Caki2 (cell line): ENCODE results near the gene WDR90. TPM values are rescaled to one million over a fixed set of nuclear protein-coding genes. Genes with fewer than 3 reads are reported as not detected.

Experiments used
- DNase-seq: peaks from one replicate; pipeline ENCODE4 v3.0.0-alpha.2; 2015; ENCODE audit warnings: low read depth
- in situ Hi-C: cut with HindIII; loops from 2 replicates; pipeline ENCODE4 v1.10.0; 2016; ENCODE audit warnings: low sequenced_read_pairs, low pct_unique_long_range_greater_than_20kb, mixed read lengths
- total RNA-seq: library from RNA; depleted of rRNA; stranded (reverse); fragments of >200 nt; shearing (Covaris generic); gene quantifications from 2 replicates; pipeline ENCODE4 v1.2.3, GENCODE V29; 2014; ENCODE audit warnings: low replicate concordance

WDR90 gene
- total RNA-seq, 1 experiment from 2014 or later, result 52.7 TPM

GRCh38 chr16:625117-625976, 23.8 kb upstream of the WDR90 start:
- in situ Hi-C loops, result no loop called here
- no peak for DNase-seq

GRCh38 chr16:625977-626765, 23.0 kb upstream of the WDR90 start:
- in situ Hi-C loops, result no loop called here
- no peak for DNase-seq

GRCh38 chr16:626787-627453, 22.2 kb upstream of the WDR90 start:
- in situ Hi-C loops, result no loop called here
- DNase-seq, result peak; percentile 97

- in situ Hi-C loops, result no loop called here
- peak; percentile 98 for DNase-seq
Measured at GRCh38 chr16:627454-628239, 21.5 kb upstream of the WDR90 start.

GRCh38 chr16:628321-629061, 20.7 kb upstream of the WDR90 start:
- no peak for DNase-seq
- in situ Hi-C loops, result no loop called here

- in situ Hi-C loops, result no loop called here
- DNase-seq, result no peak
Measured at GRCh38 chr16:629185-629832, 19.9 kb upstream of the WDR90 start.

GRCh38 chr16:629833-630248, 19.3 kb upstream of the WDR90 start:
- in situ Hi-C loops, result no loop called here
- no peak for DNase-seq

GRCh38 chr16:630249-630814, 18.8 kb upstream of the WDR90 start:
- in situ Hi-C loops, result no loop called here
- no peak for DNase-seq

- DNase-seq, result no peak
- in situ Hi-C loops, result no loop called here
Measured at GRCh38 chr16:630815-631405, 18.3 kb upstream of the WDR90 start, which contains the start of gene WFIKKN1. WFIKKN1 (plus strand) TSS chr16:630985; CDS start chr16:631254, 269 bp downstream.

- in situ Hi-C loops, result no loop called here
- DNase-seq, result no peak
Measured at GRCh38 chr16:631808-632358, 17.3 kb upstream of the WDR90 start.

- no peak for DNase-seq
- in situ Hi-C loops, result no loop called here
Measured at GRCh38 chr16:632486-633335, 16.5 kb upstream of the WDR90 start.

- in situ Hi-C loops, result no loop called here
- no peak for DNase-seq
Measured at GRCh38 chr16:633336-634050, 15.7 kb upstream of the WDR90 start.

- in situ Hi-C loops, result no loop called here
- no peak for DNase-seq
Measured at GRCh38 chr16:634051-634670, 15.0 kb upstream of the WDR90 start.

GRCh38 chr16:634996-635395, 14.2 kb upstream of the WDR90 start:
- in situ Hi-C loops, result no loop called here
- DNase-seq, result no peak
